GM18868 (cell line): Measurements from ENCODE around the gene POLR1E.
"Not testable (repeated sequence)": the region's sequence is repeated elsewhere in the genome, so short reads cannot be mapped to it uniquely, and the experiment has no call there.

ENCODE experiments used
- ATAC-seq: cut with Tn5 transposase; IDR thresholded peaks from one replicate; pipeline ENCODE4 v1.9.1; 2021; ENCODE audit warnings: mild to moderate bottlenecking, moderate library complexity; ENCODE audit not compliant: unreplicated experiment

POLR1E gene

DNA sequence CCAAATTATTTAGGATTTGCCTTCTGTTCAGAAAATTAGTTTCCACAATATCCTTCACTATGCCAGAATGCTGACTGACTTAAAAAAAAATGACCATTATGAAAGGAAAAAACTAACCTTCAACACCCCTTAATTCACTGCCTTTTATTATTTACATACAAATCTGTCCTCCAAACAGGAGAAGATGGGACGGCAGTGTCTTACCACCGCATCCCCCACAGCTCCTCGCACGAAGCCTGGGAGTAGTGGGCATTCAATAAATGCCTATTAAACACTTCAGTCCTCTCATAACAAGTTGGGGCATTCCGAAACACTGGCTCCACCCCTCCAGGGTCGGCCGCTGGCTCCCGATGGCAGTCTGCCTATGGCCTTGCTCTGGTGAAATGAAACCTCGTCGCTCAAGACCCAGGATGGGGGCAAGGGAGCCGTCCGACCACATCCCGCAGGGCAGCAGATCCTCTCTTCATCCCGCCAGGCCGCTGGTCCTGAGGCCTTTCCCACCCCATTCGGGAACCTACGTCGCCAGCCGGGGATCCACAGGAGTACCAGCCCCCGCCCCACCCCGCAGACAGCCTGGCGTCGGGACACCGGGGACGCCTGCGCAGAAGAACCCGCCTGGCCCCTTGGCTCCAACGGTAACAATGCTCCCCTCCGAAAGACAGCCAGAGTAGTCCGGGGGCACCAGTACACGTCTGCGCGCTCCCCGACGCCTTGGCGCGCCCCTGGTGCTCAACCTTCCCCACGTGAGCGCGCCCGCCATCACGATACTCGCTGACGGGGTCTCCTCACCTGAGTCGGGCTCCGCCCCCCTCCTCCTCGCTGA is 21.1 kb upstream of the POLR1E start:
- ATAC-seq: peak; percentile 37

DNA sequence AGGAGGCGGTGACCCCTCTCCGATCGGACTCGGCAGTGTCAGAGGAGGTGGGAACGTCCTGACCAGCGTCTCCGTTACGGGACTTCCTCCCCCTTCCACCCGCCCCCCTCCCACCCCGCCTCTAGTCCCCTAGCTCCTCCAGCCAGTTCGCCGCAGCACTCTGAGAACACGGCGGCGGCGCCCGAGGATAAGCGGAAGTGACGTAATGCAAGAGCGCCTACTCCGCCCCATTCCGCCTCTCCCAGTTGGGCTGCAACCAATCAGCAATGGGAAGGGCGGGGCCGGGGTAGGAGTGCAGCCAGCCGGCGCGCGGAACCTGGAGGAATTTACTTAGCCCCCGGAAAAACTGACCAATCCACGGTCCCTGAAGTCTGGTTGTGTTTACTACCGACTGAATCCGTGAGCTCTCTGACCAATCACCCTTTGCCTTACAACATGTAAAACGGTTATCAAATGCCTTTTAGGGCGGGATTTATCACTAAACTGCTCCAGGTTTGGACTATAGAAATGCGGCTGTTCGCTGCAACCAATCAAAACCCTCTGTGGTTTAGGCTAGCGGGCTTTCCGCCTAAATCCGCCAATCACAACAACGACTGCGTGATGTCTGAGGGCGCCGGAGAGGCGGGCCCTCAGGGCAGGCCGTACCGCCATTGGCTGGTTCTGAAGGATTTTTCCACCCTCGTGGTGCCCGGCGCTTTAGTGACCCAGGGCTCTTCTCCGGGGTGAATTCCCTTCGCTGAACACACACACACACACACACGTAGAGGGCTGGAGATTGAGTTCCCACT is 20.3 kb upstream of the POLR1E start, which contains the start of gene ZBTB5:
Gene ZBTB5 (minus strand): TSS at position 202 of the 788 bp plus-strand sequence. CDS start 22,899 bp downstream, outside the sequence.
- ATAC-seq: peak; percentile 80

DNA sequence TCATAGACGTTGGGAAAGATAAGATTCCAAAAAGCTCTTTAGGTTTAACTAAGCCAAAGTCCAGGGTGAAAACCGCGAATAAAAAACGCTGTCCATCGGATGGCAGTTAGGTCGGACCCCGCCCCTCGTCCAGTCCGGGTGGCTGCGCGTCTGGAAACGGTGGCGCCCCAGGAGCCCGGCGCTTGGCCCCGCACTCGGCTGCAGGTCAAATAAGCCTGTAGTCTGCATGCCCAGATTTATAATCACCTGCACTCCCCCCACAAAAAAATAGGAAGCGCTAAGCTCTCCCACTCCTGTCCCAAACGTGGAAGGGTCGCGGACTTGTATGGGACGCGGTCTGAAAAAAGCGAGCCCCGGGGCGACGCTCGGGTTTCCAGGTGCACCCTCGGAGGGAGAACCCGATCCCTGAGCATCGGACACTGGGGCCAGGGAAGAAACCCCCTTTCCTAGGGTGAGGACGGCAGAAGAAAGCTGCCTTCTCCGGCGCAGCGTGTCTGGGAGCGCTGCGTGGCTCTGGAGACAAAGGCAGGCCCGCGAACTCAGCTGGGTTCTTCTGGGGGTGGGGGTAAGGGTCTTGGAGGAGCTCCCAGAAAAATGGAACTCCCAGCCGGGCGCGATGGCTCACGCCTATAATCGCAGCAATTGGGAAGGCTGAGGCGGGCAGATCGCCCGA is 19.6 kb upstream of the POLR1E start:
- ATAC-seq: no peak

DNA sequence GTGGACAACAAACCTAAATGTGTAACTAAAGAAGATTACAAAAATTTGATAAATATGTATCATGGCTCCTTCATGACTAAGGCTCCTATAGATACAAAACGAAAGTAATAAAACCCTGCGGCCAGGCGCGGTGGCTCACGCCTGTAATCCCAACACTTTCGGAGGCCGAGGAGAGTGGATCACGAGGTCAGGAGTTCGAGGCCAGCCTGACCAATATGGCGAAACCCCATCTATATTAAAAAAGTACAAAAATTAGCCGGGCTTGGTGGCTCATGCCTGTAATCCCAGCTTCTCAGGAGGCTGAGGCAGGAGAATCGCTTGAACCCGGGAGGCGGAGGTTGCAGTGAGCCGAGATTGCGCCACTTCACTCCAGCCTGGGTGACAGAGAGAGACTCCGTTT is 18.2 kb upstream of the POLR1E start:
- not testable (repeated sequence) for ATAC-seq

DNA sequence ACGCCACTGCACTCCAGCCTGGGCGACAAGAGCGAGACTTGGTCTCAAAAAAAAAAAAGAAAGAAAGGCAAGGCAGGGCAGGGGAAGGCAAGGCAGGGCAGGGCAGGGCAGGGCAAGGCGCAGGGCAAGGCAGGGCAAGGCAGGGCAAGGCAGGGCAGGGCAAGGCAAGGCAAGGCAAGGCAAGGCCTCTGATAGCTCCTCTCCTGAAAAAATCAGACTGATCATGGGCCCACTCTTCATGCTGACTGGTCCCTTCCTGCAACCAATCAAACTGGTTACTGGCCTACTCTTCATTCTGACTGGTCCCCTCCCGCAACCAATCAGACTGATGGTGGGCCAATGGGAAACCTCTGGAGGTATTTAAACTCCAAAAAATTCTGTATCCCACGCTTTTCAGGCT is 17.1 kb upstream of the POLR1E start:
- ATAC-seq: no peak

DNA sequence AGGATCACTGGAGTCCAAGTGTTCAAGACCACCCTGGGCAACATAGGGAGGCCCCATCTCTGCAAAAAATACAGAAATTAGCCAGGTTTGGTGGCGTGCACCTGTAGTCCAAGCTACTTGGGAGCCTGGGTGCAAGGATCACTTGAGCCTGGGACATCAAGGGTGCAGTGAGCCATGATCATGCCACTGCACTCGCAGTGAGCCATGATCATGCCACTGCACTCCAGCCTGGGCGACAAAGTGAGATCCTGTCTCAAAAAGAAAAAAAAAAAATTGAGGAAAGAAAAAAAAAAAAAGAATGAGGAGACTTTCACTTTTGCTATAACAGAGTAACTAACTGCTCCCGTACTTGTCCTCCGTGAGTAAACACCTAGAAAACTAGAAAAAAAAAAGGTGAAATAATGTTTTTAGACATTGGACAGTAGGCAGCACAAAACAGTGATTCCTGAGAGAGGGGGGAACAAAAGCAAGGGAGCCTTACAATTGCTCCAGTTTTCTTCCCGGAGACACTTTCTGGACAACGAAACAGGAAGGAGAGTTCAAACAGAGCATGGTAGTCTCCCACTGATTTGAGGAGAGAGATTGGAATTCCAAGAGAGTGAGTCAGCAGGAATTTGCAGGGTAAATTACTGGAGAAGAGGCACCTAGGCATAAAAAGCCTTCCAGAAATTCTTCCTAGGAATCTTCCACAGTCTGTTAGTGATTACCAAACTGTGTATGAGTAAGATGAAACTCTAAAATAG is 13.6 kb upstream of the POLR1E start:
- no peak for ATAC-seq

DNA sequence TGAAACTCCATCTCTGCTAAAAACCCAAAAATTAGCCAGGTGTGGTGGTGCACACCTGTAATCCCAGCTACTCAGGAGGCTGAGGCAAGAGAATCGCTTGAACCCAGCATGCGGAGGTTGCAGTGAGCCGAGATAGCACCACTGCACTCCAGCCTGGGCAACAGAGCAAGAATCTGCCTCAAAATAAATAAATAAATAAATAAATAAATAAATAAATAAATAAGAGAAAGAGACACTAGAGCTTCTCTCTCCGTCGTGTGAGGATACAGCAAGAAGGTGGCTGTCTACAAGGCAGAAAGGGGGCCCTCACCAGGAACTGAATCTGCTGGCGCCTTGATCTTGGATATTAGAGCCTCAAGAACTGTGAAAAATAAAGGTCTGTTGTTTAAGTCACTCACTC is 11.8 kb upstream of the POLR1E start:
- not testable (repeated sequence) for ATAC-seq

DNA sequence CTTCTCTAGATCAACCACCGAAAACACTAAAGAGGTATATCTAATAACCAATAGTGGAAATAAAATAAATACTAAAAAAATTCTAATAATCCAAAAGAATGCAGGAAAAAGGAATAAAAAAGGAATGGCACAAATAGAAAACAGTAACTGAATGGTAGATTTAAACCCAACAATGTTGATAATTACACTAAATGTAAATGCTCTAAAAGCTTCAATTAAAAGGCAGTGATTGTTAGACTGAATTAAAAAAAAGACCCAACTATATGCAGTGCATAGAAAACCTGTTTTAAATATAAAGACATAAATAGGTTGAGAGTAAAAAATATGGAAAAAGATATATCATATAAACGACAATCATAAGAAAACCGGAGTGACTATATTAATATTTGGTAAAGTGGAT is 11.3 kb upstream of the POLR1E start:
- no peak for ATAC-seq

DNA sequence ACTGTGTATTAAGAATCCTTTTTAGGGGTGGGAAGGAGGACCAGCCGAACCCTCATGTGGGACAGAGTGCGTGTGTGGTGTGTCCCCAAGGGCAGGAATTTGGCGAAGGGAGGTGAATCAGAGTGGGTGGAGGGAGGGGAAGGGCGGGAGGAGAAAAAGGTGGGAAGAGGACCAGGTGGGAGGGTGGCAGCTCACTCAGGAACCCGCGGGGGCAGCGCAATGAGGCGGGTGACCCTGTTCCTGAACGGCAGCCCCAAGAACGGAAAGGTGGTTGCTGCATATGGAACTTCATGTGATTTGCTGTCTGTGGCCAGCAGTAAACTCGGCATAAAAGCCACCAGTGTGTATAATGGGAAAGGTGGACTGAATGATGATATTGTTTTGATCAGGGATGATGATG is 8.8 kb upstream of the POLR1E start:
- ATAC-seq: no peak

DNA sequence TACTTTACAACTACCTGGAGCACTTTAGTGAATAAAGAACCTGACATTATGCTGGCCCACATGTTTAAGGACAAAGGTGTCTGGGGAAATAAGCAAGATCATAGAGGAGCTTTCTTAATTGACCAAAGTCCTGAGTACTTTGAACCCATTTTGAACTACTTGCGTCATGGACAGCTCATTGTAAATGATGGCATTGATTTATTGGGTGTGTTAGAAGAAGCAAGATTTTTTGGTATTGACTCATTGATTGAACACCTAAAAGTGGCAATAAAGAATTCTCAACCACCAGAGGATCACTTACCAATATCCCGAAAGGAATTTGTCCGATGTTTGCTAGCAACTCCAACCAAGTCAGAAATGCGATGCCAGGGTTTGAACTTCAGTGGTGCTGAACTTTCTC is 8.3 kb upstream of the POLR1E start:
- ATAC-seq: not testable (repeated sequence)

DNA sequence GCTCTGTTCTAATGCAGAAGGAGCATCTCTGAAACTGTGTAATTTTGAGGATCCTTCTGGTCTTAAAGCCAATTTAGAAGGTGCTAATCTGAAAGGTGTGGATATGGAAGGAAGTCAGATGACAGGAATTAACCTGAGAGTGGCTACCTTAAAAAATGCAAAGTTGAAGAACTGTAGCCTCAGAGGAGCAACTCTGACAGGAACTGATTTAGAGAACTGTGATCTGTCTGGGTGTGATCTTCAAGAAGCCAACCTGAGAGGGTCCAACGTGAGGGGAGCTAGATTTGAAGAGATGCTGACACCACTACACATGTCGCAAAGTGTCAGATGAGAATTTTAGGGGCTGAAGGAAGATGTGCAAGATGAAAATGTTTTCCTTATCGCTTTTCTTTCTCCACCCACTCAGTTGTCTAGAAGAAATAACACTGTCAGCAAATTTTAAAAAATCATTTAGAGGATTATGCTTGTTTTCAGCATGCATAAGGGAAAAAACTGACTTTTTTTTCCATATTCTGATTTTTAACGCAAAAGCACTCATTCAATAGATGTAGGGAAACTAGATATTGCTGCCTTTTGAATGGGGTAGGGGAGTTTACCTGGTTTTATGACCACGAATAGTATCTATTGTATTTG is 7.6 kb upstream of the POLR1E start:
- ATAC-seq: not testable (repeated sequence)

DNA sequence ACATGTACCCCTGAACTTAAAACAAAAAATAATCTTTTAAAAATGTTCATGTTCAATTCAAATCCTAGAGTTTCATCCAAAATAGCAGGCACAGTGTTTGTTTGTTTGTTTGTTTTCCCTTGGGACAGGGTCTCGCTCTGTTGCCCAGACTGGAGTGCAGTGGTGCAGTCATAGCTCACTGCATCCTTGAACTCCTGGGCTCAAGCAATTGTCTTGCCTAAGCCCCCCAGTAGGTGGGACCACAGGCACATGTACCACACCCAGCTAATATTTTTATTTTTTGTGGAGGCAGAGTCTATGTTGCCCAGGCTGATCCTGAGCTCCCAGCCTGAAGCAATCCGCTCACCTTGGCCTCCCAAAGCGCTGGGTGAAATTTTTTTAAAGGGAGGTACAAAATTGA is 5.0 kb upstream of the POLR1E start:
- ATAC-seq: no peak

DNA sequence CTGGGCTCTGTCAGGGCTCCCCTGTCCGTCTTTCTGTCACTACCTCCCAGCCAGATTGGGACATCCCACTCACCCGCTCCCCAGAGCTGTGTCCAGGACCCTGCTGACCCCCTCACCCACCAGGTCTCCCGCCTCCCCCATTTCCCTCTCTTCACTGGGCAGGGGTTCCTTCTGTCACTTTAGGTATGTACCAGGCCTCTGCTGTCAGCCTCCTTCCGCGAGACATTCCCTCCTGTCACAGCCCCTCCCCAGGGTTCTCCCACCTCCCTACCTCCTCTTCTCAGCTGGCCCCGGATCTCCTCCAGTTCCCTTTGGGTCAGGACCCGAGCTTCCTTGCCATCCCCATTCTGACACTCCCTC is 488 bp downstream of the POLR1E start:
- ATAC-seq: no peak

DNA sequence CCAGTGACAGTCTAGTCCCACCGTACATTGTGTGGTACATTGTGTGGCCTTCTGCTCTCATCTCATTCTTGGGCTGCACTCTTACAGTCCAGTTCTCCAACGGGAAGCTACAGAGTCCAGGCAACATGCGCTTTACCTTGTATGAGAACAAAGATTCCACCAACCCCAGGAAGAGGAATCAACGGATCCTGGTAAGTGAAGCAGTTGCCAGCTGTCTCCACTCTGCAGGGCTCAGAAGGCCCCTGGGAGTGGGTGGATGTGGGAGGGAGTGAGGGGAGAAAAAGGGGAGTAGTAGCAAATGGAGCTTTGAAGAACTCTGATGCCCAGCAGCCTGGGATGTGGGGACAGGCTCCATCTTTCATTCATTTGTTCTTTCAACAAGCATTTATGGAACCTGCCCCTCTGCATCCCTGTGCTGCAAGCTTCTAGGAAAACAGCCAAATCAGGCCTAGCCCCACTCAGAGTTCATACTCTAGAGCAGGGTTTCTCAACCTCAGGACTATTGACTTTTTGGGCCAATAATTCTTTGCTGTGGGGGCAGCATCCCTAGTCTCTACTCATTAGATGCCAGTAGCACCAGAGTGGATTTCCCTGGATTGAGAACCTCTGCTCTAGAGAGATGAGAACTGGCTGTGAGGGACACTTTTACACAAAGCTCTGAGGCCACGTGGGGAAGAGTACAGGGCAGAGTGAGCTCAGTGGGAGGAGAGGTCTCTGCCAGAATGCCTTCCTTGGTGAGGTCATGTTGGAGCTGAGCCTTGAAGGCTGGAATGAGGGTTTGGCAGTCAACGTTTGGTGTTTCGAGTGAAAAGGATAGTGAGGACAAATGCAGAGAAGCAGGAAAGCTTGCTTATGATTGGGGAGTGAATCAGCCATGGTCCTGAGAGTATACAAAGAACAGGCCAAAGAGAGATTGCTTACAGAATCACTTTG is 1.1 kb downstream of the POLR1E start:
- ATAC-seq: no peak

DNA sequence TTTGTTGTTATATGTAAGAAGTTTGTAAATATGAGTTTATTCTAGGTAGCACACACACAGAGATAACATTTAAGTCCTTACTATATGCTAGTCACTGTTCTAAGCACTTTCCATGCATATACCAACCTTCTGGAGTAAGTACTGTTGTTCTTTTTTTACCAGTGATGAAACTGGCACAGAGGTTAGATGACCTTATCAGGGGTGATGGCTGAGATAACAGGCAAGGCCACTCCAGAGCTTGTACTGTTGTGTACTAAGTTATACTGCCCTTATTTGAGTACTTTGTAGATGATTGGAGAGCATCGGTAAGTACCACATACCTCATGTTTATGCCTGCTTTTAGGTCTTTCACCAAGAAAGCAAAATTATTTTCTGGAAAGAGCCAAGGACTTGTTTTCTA is 6.2 kb downstream of the POLR1E start:
- ATAC-seq: no peak

DNA sequence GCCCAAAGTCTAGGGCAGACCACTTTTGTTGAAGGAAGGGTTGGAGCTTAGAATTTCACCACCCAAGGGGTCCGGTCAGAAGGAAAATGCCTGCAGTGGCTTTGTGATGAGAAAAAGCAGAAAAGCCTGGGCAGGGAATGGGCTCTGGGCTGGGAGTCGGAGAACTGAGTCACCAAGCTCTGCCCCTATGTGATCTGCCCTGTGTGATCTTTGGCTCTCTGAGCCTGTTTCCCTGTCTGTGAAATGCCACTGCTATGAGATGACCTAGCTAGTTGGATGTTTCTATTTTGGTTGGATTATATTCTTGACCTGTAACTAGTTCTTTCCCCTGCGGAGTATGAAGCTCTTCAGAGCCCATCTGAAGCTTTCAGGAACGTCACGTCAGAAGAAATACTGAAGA is 9.8 kb downstream of the POLR1E start:
- no peak for ATAC-seq

DNA sequence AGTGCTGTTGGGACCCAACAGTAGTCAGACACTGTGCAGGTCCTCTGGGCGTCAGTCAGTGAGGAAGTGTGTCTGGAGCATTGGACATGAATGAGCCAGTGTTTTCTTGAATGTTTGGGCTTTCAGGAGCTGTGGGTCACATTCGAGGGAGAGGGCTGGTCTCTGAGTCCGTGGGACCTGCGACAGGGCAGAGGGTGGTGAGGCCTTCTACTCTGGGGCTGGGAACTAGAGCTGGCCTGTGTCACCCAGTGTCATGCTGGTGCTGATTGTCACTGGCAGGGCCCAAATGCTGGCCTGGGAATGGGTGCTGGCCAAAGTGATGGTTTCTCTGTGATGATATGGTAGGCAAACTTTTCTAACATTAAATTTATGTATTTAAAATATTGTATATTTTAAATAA is 10.3 kb downstream of the POLR1E start:
- no peak for ATAC-seq

DNA sequence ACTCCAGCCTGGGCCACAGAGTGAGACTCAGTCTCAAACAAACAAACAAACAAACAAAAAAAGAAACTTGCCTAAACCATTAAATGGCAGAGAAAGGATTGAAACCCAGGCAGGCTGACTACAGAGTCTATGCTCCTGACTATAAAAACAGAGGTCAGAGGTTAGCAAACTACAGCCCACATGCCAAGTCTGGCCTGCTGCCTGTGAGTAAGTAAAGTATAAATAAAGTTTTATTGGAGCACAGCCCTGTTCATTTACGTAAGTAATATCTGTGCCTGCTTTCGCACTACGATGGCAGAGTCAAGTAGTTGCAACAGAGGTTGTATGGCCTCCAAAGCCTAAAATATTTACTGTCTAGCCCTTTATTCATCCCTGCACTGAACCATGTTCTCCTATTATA is 11.6 kb downstream of the POLR1E start:
- no peak for ATAC-seq

DNA sequence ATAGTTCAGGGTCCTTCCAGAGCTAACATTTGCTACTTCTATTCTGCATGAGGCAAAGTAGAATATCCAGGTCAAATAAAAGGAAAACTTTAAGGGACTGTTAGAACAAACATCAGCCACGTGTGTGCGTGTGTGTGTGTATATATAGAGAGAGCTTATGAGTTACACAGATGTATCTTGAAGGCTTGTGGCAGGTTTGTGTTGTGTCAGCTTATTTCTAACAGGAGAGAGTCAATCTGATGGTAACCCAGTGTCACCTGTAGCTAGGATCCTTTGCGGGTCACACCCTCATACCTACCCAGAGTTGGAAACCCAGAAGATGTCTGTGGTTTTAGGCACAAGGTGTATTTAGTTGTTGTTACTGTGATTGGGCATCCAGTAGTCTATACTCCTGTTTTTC is 12.7 kb downstream of the POLR1E start:
- ATAC-seq: no peak
